Lung microvascular endothelial cell (primary cell): ENCODE measurements around the gene SLC39A5. TPM values are rescaled to one million over a fixed set of nuclear protein-coding genes. Genes with fewer than 3 reads are reported as not detected.
A peak's percentile ranks its signal among the peaks of the same experiment; 100 is the strongest.
"Not testable (repeated sequence)": the region's sequence is repeated elsewhere in the genome, so short reads cannot be mapped to it uniquely, and the experiment has no call there.

ENCODE experiments used
- DNase-seq, 2 donors: peaks; one replicate each; pipeline versions ENCODE4 v3.0.0 to v3.0.0-alpha.2; 2010; ENCODE audit warnings: low read depth in 2 of 2
- total RNA-seq: library from RNA; depleted of rRNA; stranded (reverse); fragments of >200 nt; gene quantifications from 2 replicates; pipeline ENCODE4 v1.2.1, GENCODE V29; 2014

Gene SLC39A5
- total RNA-seq, 1 donor from 2014 or later, result not detected

GRCh38 chr12:56274299-56274698 is 44.4 kb downstream of the SLC39A5 start:
- DNase-seq, result no peak

GRCh38 chr12:56278905-56279304 is 49.1 kb downstream of the SLC39A5 start:
- no peak for DNase-seq

GRCh38 chr12:56280849-56281248 is 51.0 kb downstream of the SLC39A5 start:
- DNase-seq, result no peak

GRCh38 chr12:56282030-56282429 is 52.2 kb downstream of the SLC39A5 start:
- no peak for DNase-seq

- no peak for DNase-seq
Observed at GRCh38 chr12:56282579-56282978, 52.7 kb downstream of the SLC39A5 start.

GRCh38 chr12:56284263-56284662 is 54.4 kb downstream of the SLC39A5 start:
- not testable (repeated sequence) for DNase-seq

- peak in 1 of 2 donors; percentile 43 for DNase-seq
Observed at GRCh38 chr12:56286044-56286830, 56.4 kb downstream of the SLC39A5 start.

Other genes with a start within 250 kb of the SLC39A5 start
- 8.9 and 10.1 TPM in 2 replicates for gene SUOX, start 232.8 kb upstream of the SLC39A5 start, total RNA-seq
- gene IKZF4, start 209.0 kb upstream of the SLC39A5 start, total RNA-seq, result 0.20 and 0.22 TPM in 2 replicates
- gene RPS26, start 188.1 kb upstream of the SLC39A5 start, total RNA-seq, result 99.2 and 124 TPM in 2 replicates
- gene ERBB3, start 149.9 kb upstream of the SLC39A5 start, total RNA-seq, result under 0.01 and 0.22 TPM in 2 replicates
- 80.8 and 102 TPM in 2 replicates for gene PA2G4, start 125.5 kb upstream of the SLC39A5 start, total RNA-seq
- 2,546 and 2,559 TPM in 2 replicates for gene RPL41, start 113.4 kb upstream of the SLC39A5 start, total RNA-seq
- gene ZC3H10, start 111.8 kb upstream of the SLC39A5 start, total RNA-seq, result 2.6 and 5.0 TPM in 2 replicates
- 270 and 326 TPM in 2 replicates for gene ESYT1, start 101.8 kb upstream of the SLC39A5 start, total RNA-seq
- 63.6 and 75.0 TPM in 2 replicates for gene MYL6B, start 77.5 kb upstream of the SLC39A5 start, total RNA-seq
- gene MYL6, start 71.7 kb upstream of the SLC39A5 start, total RNA-seq, result 2,671 and 3,118 TPM in 2 replicates
- gene SMARCC2, start 40.6 kb upstream of the SLC39A5 start, total RNA-seq, result 31.4 and 45.8 TPM in 2 replicates
- gene RNF41, start 8.1 kb upstream of the SLC39A5 start, total RNA-seq, result 42.5 and 73.0 TPM in 2 replicates
- gene NABP2, start 5.7 kb upstream of the SLC39A5 start, total RNA-seq, result 17.5 and 21.1 TPM in 2 replicates
- gene ANKRD52, start 28.3 kb downstream of the SLC39A5 start, total RNA-seq, result 8.3 and 10.7 TPM in 2 replicates
- gene COQ10A, start 36.9 kb downstream of the SLC39A5 start, total RNA-seq, result 5.9 and 7.9 TPM in 2 replicates
- gene CS, start 70.3 kb downstream of the SLC39A5 start, total RNA-seq, result 75.6 and 111 TPM in 2 replicates
- 55.6 and 69.2 TPM in 2 replicates for gene CNPY2, start 85.9 kb downstream of the SLC39A5 start, total RNA-seq
- gene PAN2, start 103.9 kb downstream of the SLC39A5 start, total RNA-seq, result 5.7 and 10.9 TPM in 2 replicates
- under 0.01 TPM in 1 of 2 replicates, not detected in the other for gene IL23A, start 108.8 kb downstream of the SLC39A5 start, total RNA-seq
- gene STAT2, start 130.1 kb downstream of the SLC39A5 start, total RNA-seq, result 34.7 and 79.4 TPM in 2 replicates
- gene APOF, start 132.8 kb downstream of the SLC39A5 start, total RNA-seq, result not detected in 2 replicates
- gene TIMELESS, start 219.4 kb downstream of the SLC39A5 start, total RNA-seq, result 7.3 and 8.3 TPM in 2 replicates
- gene MIP, start 224.6 kb downstream of the SLC39A5 start, total RNA-seq, result under 0.01 and 0.40 TPM in 2 replicates
- 1.3 and 1.8 TPM in 2 replicates for gene SPRYD4, start 238.5 kb downstream of the SLC39A5 start, total RNA-seq